Measurements from ENCODE around the gene TMEM145. TPM values are rescaled to one million over a fixed set of nuclear protein-coding genes. Genes with fewer than 3 reads are reported as not detected.

Gene TMEM145
- total RNA-seq, 4 donors from 2014 or later, result 0.87 TPM; not detected in 3

GRCh38 chr19:42349378-42350107 is 36.4 kb downstream of the TMEM145 start:
- no peak overlapping the region for H3K4me3 ChIP-seq
- H3K9me3 ChIP-seq, result no peaks in the 10 kb centered on the region
- H3K4me1 ChIP-seq, result peaks cover 0 to 7% of the 10 kb centered on the region in 2 donors
- in situ Hi-C loops (cut with MboI; ENCODE audit: low sequenced_read_pairs in 4 of 4) (loop anchor here in 1 of 4 donors (25.0 kb wide), 1 partner anchor 237 kb away; no protein-coding TSS in a partner anchor), intact Hi-C loops (cut with DNase I; ENCODE audit: low total_unique reads) (no loop called here)
- ATAC-seq (no peak), DNase-seq (no peak)
- H3K27ac ChIP-seq, result no peak overlapping the region
- H3K36me3 ChIP-seq, result peaks cover 0 to 57% of the 10 kb centered on the region in 2 donors
- TF ChIP-seq, protein P1, sequence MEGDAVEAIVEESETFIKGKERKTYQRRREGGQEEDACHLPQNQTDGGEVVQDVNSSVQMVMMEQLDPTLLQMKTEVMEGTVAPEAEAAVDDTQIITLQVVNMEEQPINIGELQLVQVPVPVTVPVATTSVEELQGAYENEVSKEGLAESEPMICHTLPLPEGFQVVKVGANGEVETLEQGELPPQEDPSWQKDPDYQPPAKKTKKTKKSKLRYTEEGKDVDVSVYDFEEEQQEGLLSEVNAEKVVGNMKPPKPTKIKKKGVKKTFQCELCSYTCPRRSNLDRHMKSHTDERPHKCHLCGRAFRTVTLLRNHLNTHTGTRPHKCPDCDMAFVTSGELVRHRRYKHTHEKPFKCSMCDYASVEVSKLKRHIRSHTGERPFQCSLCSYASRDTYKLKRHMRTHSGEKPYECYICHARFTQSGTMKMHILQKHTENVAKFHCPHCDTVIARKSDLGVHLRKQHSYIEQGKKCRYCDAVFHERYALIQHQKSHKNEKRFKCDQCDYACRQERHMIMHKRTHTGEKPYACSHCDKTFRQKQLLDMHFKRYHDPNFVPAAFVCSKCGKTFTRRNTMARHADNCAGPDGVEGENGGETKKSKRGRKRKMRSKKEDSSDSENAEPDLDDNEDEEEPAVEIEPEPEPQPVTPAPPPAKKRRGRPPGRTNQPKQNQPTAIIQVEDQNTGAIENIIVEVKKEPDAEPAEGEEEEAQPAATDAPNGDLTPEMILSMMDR (IDR thresholded peaks at IDR 0.05 in 4 of 5, conservative IDR thresholded peaks at IDR 0.05 in 1 of 5), result no peak
- TF ChIP-seq POLR2A (IDR thresholded peaks at IDR 0.05), result no peak
- no peaks in the 10 kb centered on the region for H3K27me3 ChIP-seq

- in situ Hi-C loops (cut with MboI; ENCODE audit: low sequenced_read_pairs in 4 of 4) (no loop called here), intact Hi-C loops (cut with DNase I; ENCODE audit: low total_unique reads) (no loop called here)
- Histone ChIP-seq H3K27ac (no peak overlapping the region), H3K4me1 (peaks cover 0 to 2% of the 10 kb centered on the region in 2 donors), H3K9me3 (no peaks in the 10 kb centered on the region), H3K36me3 (peaks cover 0 to 57% of the 10 kb centered on the region in 2 donors), H3K4me3 (no peak overlapping the region), H3K27me3 (no peaks in the 10 kb centered on the region)
- TF ChIP-seq, protein P1 (IDR thresholded peaks at IDR 0.05 in 4 of 5, conservative IDR thresholded peaks at IDR 0.05 in 1 of 5), result no peak
- no peak for TF ChIP-seq POLR2A (IDR thresholded peaks at IDR 0.05)
- DNase-seq (no peak), ATAC-seq (no peak)
Observed at GRCh38 chr19:42350417-42350816, 37.3 kb downstream of the TMEM145 start.

- Histone ChIP-seq H3K36me3 (peaks cover 0 to 57% of the 10 kb centered on the region in 2 donors), H3K27ac (no peak overlapping the region), H3K4me1 (no peaks in the 10 kb centered on the region), H3K4me3 (no peak overlapping the region), H3K9me3 (no peaks in the 10 kb centered on the region), H3K27me3 (no peaks in the 10 kb centered on the region)
- ATAC-seq, result no peak
- in situ Hi-C loops (cut with MboI; ENCODE audit: low sequenced_read_pairs in 4 of 4), result no loop called here
- intact Hi-C loops (cut with DNase I; ENCODE audit: low total_unique reads), result no loop called here
- no peak for TF ChIP-seq POLR2A (IDR thresholded peaks at IDR 0.05)
- TF ChIP-seq, protein P1 (IDR thresholded peaks at IDR 0.05 in 4 of 5, conservative IDR thresholded peaks at IDR 0.05 in 1 of 5), result no peak
- no peak for DNase-seq
Observed at GRCh38 chr19:42351079-42351735, 38.1 kb downstream of the TMEM145 start.

- H3K4me3 ChIP-seq, result no peak overlapping the region
- intact Hi-C loops (cut with DNase I; ENCODE audit: low total_unique reads), result no loop called here
- TF ChIP-seq, protein P1 (IDR thresholded peaks at IDR 0.05 in 4 of 5, conservative IDR thresholded peaks at IDR 0.05 in 1 of 5), result no peak
- TF ChIP-seq POLR2A (IDR thresholded peaks at IDR 0.05), result no peak
- DNase-seq, result no peak
- no peaks in the 10 kb centered on the region for H3K27me3 ChIP-seq
- H3K4me1 ChIP-seq, result no peaks in the 10 kb centered on the region
- H3K27ac ChIP-seq, result no peak overlapping the region
- no peaks in the 10 kb centered on the region for H3K9me3 ChIP-seq
- in situ Hi-C loops (cut with MboI; ENCODE audit: low sequenced_read_pairs in 4 of 4), result no loop called here
- peaks cover 0 to 68% of the 10 kb centered on the region in 2 donors for H3K36me3 ChIP-seq
- ATAC-seq, result no peak
Observed at GRCh38 chr19:42352301-42353259, 39.5 kb downstream of the TMEM145 start.
